Common myeloid progenitor, CD34-positive (primary cell): Measurements from ENCODE around the gene PBX1. TPM values are rescaled to one million over a fixed set of nuclear protein-coding genes. Genes with fewer than 3 reads are reported as not detected.
A peak's percentile ranks its signal among the peaks of the same experiment; 100 is the strongest.

Source experiments
- CTCF ChIA-PET: fragments of 350-600 bp; sonication (Branson Sonifier 250); formaldehyde crosslinking; loops from one replicate; lab custom pipeline; 2021; ENCODE audit warnings: antibody characterized with exemption; lab: Charles Lee
- POLR2A ChIA-PET: fragments of 350-600 bp; sonication (Branson Sonifier 250); formaldehyde crosslinking; loops from one replicate; lab custom pipeline; 2021; ENCODE audit warnings: antibody characterized with exemption; lab: Charles Lee
- DNase-seq, 3 donors: peaks; one replicate each; pipeline versions ENCODE4 v3.0.0 to v3.0.0-alpha.2; 2013
- H3K27ac ChIP-seq, 2 experiments: 1 replicate in 1 of 2; 2 replicates in 1 of 2; pipeline ENCODE4 v1.7.0; 2013; ENCODE audit warnings: inconsistent platforms in 2 of 2, low read length in 2 of 2, mild to moderate bottlenecking in 2 of 2, low read depth in 1 of 2, moderate library complexity in 1 of 2; ENCODE audit not compliant: severe bottlenecking in 2 of 2, insufficient read depth in 1 of 2, poor library complexity in 1 of 2
- H3K27me3 ChIP-seq, 5 experiments: replicated peaks in 2 of 5; 1 replicate in 3 of 5; 2 replicates in 2 of 5; pipeline versions ENCODE4 v1.6.1 to v1.7.0; 2013; ENCODE audit warnings: low read length in 4 of 5, mild to moderate bottlenecking in 2 of 5, moderate library complexity in 2 of 5, inconsistent platforms in 1 of 5; ENCODE audit not compliant: insufficient read depth in 5 of 5, control insufficient read depth in 4 of 5
- H3K36me3 ChIP-seq, 4 experiments: 1 replicate in 2 of 4; 2 replicates in 2 of 4; pipeline versions ENCODE4 v1.6.1 to v1.7.0; 2013; ENCODE audit warnings: low read length in 3 of 4, control low read depth in 1 of 4, mild to moderate bottlenecking in 1 of 4; ENCODE audit not compliant: control insufficient read depth in 4 of 4, insufficient read depth in 4 of 4
- H3K4me1 ChIP-seq, 4 experiments: 1 replicate in 3 of 4; 2 replicates in 1 of 4; pipeline versions ENCODE4 v1.6.1 to v1.7.1; 2013; ENCODE audit warnings: low read length in 3 of 4, mild to moderate bottlenecking in 3 of 4, control low read depth in 1 of 4, inconsistent platforms in 1 of 4, moderate library complexity in 1 of 4; ENCODE audit not compliant: control insufficient read depth in 4 of 4, insufficient read depth in 4 of 4; ENCODE audit errors: control extremely low read depth in 1 of 4
- H3K4me3 ChIP-seq, 7 experiments: 1 replicate in 4 of 7; 2 replicates in 3 of 7; pipeline versions ENCODE4 v1.5.1 to v1.7.0; 2013; ENCODE audit warnings: mild to moderate bottlenecking in 7 of 7, low read length in 6 of 7, moderate library complexity in 6 of 7, inconsistent platforms in 2 of 7, low read depth in 2 of 7, control low read depth in 1 of 7; ENCODE audit not compliant: insufficient read depth in 4 of 7, control insufficient read depth in 1 of 7; ENCODE audit errors: extremely low read depth in 1 of 7
- H3K9me3 ChIP-seq, 5 experiments: 1 replicate in 4 of 5; 2 replicates in 1 of 5; pipeline versions ENCODE4 v1.6.1 to v1.7.1; 2013; ENCODE audit warnings: low read length in 4 of 5, mild to moderate bottlenecking in 2 of 5, inconsistent platforms in 1 of 5, low read depth in 1 of 5, moderate library complexity in 1 of 5; ENCODE audit not compliant: control insufficient read depth in 4 of 5, insufficient read depth in 2 of 5; ENCODE audit errors: control extremely low read depth in 1 of 5
- WGBS: methylation state at CpG from one replicate; pipeline ENCODE4 v1.1.5; 2013; ENCODE audit not compliant: insufficient coverage; 5-methylcytosine and 5-hydroxymethylcytosine counted together
- polyA plus RNA-seq: library from polyadenylated mRNA; unstranded; fragments of 120-200 nt; gene quantifications from one replicate; pipeline ENCODE4 v1.2.1, GENCODE V29; 2013

The PBX1 gene
- polyA plus RNA-seq, result 31.5 TPM

- ChIA-PET CTCF (interaction anchor here (0.7 to 1.9 kb wide), 4 partner anchors 9 to 835 kb away, joined by 3 to 6 read pairs (median 4); no protein-coding TSS in a partner anchor), POLR2A (interaction anchor here (1.0 kb wide), 1 partner anchor 20 kb away, joined by 4 read pairs; no protein-coding TSS in a partner anchor)
- Histone ChIP-seq H3K27ac (peak within 1 kb of the TSS; percentile 27 to 79), H3K4me3 (peak within 1 kb of the TSS; percentile 47 to 95 (median 83)), H3K27me3 (no peaks in the 10 kb centered on the region), H3K36me3 (no peaks in the 10 kb centered on the region), H3K9me3 (no peaks in the 10 kb centered on the region), H3K4me1 (peaks cover 9 to 36% (median 10%) of the 10 kb centered on the region in 4 experiments)
- 1% methylated on average over 11 of the region's 28 CpGs for WGBS
- DNase-seq, result peak; percentile 96 to 98 (median 97)
These were observed at the start of gene PBX1 for GRCh38 chr1:164558461-164559341. TSS of gene PBX1 (plus strand) at chr1:164559184.

GRCh38 chr1:164510435-164510834, 48.5 kb upstream of the PBX1 start:
- no peak overlapping the region for H3K27ac ChIP-seq
- H3K9me3 ChIP-seq, result no peaks in the 10 kb centered on the region
- ChIA-PET POLR2A (interaction anchor here (0.6 kb wide), 1 partner anchor 547 kb away, joined by 3 read pairs; no protein-coding TSS in a partner anchor), CTCF (interaction anchor here (1.2 to 1.6 kb wide), 3 partner anchors 11 to 277 kb away, joined by 3 to 4 read pairs (median 3); partner anchors contain the start of gene PBX1)
- WGBS, result 80% methylated on average over 1 of the region's 1 CpG
- no peaks in the 10 kb centered on the region for H3K36me3 ChIP-seq
- peak; percentile 20 to 26 (median 21) for DNase-seq
- peaks cover 0 to 11% (median 2%) of the 10 kb centered on the region in 4 experiments for H3K4me1 ChIP-seq
- no peak overlapping the region for H3K4me3 ChIP-seq
- H3K27me3 ChIP-seq, result no peaks in the 10 kb centered on the region

- WGBS, result 56% methylated on average over 2 of the region's 5 CpGs
- peaks cover 0 to 11% (median 2%) of the 10 kb centered on the region in 4 experiments for H3K4me1 ChIP-seq
- peak; percentile 16 to 64 (median 51) for DNase-seq
- ChIA-PET POLR2A (interaction anchor here (0.6 kb wide), 1 partner anchor 546 kb away, joined by 3 read pairs; no protein-coding TSS in a partner anchor), CTCF (interaction anchor here (1.0 to 1.6 kb wide), 4 partner anchors 10 to 277 kb away, joined by 3 to 4 read pairs (median 3); partner anchors contain the start of gene PBX1)
- H3K27me3 ChIP-seq, result no peaks in the 10 kb centered on the region
- H3K9me3 ChIP-seq, result no peaks in the 10 kb centered on the region
- no peak overlapping the region for H3K27ac ChIP-seq
- no peak overlapping the region for H3K4me3 ChIP-seq
- no peaks in the 10 kb centered on the region for H3K36me3 ChIP-seq
These were observed 47.8 kb upstream of the PBX1 start for GRCh38 chr1:164511001-164511705.

GRCh38 chr1:164515231-164515630, 43.8 kb upstream of the PBX1 start:
- POLR2A ChIA-PET, result no interaction called here
- Histone ChIP-seq H3K36me3 (no peaks in the 10 kb centered on the region), H3K4me1 (peaks cover 0 to 11% (median 2%) of the 10 kb centered on the region in 4 experiments), H3K9me3 (no peaks in the 10 kb centered on the region), H3K4me3 (no peak overlapping the region), H3K27me3 (no peaks in the 10 kb centered on the region), H3K27ac (no peak overlapping the region)
- DNase-seq, result no peak
- WGBS, result no CpG with 5 or more reads among the region's 2 CpGs
- CTCF ChIA-PET, result no interaction called here

GRCh38 chr1:164515711-164516331, 43.2 kb upstream of the PBX1 start:
- 92% methylated on average over 8 of the region's 8 CpGs for WGBS
- ChIA-PET CTCF (interaction anchor here (0.7 to 1.5 kb wide), 3 partner anchors 13 to 271 kb away, joined by 3 to 4 read pairs (median 4); no protein-coding TSS in a partner anchor), POLR2A (no interaction called here)
- DNase-seq, result no peak
- Histone ChIP-seq H3K4me1 (peaks cover 0 to 9% (median 1%) of the 10 kb centered on the region in 4 experiments), H3K27ac (no peak overlapping the region), H3K9me3 (no peaks in the 10 kb centered on the region), H3K4me3 (no peak overlapping the region), H3K36me3 (no peaks in the 10 kb centered on the region), H3K27me3 (no peaks in the 10 kb centered on the region)

- 97% methylated on average over 5 of the region's 7 CpGs for WGBS
- POLR2A ChIA-PET, result no interaction called here
These were observed 42.4 kb upstream of the PBX1 start for GRCh38 chr1:164516591-164516990.

More at GRCh38 chr1:164516591-164516990, 42.4 kb upstream of the PBX1 start:
- DNase-seq, result no peak
- Histone ChIP-seq H3K27me3 (no peaks in the 10 kb centered on the region), H3K27ac (no peak overlapping the region), H3K36me3 (no peaks in the 10 kb centered on the region), H3K4me1 (peaks cover 0 to 2% (median 0%) of the 10 kb centered on the region in 4 experiments), H3K9me3 (no peaks in the 10 kb centered on the region), H3K4me3 (no peak overlapping the region)
- CTCF ChIA-PET, result interaction anchor here (0.6 to 1.5 kb wide), 4 partner anchors 13 to 270 kb away, joined by 3 to 4 read pairs (median 4); no protein-coding TSS in a partner anchor
